Measurements from ENCODE around the gene TMEM59L.

Gene TMEM59L

DNA sequence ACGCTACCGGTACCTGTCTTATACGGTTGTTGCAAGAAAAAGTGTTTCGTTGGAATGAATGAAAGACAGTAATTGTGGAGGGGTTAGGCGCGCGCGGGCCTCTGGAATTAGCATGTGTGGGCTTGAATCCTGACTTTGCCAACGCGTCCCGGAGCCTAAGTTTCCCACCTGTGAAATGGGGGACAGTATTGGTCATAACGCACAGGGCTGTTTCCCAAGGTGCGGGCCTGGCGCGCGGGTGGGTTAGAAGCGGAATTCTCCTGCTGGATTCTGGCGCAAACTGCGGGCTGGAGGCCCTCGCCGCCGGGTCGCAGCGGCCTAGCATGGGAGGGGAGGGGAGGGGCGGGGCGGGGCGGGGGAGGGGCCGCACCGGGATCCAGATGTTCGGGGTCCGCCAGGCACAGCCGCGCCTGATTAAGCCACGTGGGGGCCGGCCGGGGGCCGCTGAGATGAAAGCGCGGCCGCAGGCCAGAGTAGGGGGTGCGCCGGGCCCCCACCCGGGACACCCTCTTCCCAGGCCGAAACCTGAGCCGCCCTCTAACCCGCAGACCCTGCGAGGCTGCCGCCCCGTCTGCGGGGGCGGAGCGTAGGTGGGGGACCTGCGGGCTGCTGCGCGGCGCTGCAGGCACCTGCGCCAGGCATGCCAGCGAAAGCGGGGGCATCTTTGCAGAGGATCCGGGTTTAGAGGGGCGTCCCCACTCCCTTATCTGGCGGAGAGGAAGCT lies 1.2 kb upstream of the TMEM59L start:
- Histone ChIP-seq H3K4me1 (ENCODE audit: control insufficient read depth, insufficient read depth, low read length) (peaks cover 53% of the 10 kb centered on the region), H3K27ac (ENCODE audit: low read depth, low read length) (no peak overlapping the region), H3K9me3 (ENCODE audit: control insufficient read depth, insufficient read depth, low read depth, low read length) (no peaks in the 10 kb centered on the region), H3K36me3 (ENCODE audit: control insufficient read depth, insufficient read depth, low read length) (no peaks in the 10 kb centered on the region), H3K9ac (ENCODE audit: low read length) (no peak overlapping the region), H3K4me3 (ENCODE audit: low read depth, low read length) (peak overlapping the region; percentile 69), H3K27me3 (ENCODE audit: control insufficient read depth, insufficient read depth, low read length) (peaks cover 96% of the 10 kb centered on the region)

- Histone ChIP-seq H3K27ac (ENCODE audit: low read depth, low read length) (no peak overlapping the region), H3K4me1 (ENCODE audit: control insufficient read depth, insufficient read depth, low read length) (peaks cover 53% of the 10 kb centered on the region), H3K36me3 (ENCODE audit: control insufficient read depth, insufficient read depth, low read length) (no peaks in the 10 kb centered on the region), H3K27me3 (ENCODE audit: control insufficient read depth, insufficient read depth, low read length) (peaks cover 98% of the 10 kb centered on the region), H3K9me3 (ENCODE audit: control insufficient read depth, insufficient read depth, low read depth, low read length) (no peaks in the 10 kb centered on the region), H3K4me3 (ENCODE audit: low read depth, low read length) (peak overlapping the region; percentile 69), H3K9ac (ENCODE audit: low read length) (no peak overlapping the region)
These were observed 459 bp upstream of the TMEM59L start for GRCh38 chr19:18612051-18612771.

GRCh38 chr19:18613589-18614234 lies 1.0 kb downstream of the TMEM59L start:
- no peak overlapping the region for H3K27ac ChIP-seq (ENCODE audit: low read depth, low read length)
- H3K4me3 ChIP-seq (ENCODE audit: low read depth, low read length), result peak overlapping the region; percentile 69
- H3K27me3 ChIP-seq (ENCODE audit: control insufficient read depth, insufficient read depth, low read length), result peaks cover 91% of the 10 kb centered on the region
- H3K9ac ChIP-seq (ENCODE audit: low read length), result no peak overlapping the region
- no peaks in the 10 kb centered on the region for H3K9me3 ChIP-seq (ENCODE audit: control insufficient read depth, insufficient read depth, low read depth, low read length)
- no peaks in the 10 kb centered on the region for H3K36me3 ChIP-seq (ENCODE audit: control insufficient read depth, insufficient read depth, low read length)
- H3K4me1 ChIP-seq (ENCODE audit: control insufficient read depth, insufficient read depth, low read length), result peaks cover 40% of the 10 kb centered on the region

GRCh38 chr19:18616023-18616422 lies 3.4 kb downstream of the TMEM59L start:
- Histone ChIP-seq H3K27ac (ENCODE audit: low read depth, low read length) (no peak overlapping the region), H3K9ac (ENCODE audit: low read length) (no peak overlapping the region), H3K9me3 (ENCODE audit: control insufficient read depth, insufficient read depth, low read depth, low read length) (no peaks in the 10 kb centered on the region), H3K27me3 (ENCODE audit: control insufficient read depth, insufficient read depth, low read length) (peaks cover 69% of the 10 kb centered on the region), H3K36me3 (ENCODE audit: control insufficient read depth, insufficient read depth, low read length) (no peaks in the 10 kb centered on the region), H3K4me3 (ENCODE audit: low read depth, low read length) (no peak overlapping the region), H3K4me1 (ENCODE audit: control insufficient read depth, insufficient read depth, low read length) (peaks cover 22% of the 10 kb centered on the region)

DNA sequence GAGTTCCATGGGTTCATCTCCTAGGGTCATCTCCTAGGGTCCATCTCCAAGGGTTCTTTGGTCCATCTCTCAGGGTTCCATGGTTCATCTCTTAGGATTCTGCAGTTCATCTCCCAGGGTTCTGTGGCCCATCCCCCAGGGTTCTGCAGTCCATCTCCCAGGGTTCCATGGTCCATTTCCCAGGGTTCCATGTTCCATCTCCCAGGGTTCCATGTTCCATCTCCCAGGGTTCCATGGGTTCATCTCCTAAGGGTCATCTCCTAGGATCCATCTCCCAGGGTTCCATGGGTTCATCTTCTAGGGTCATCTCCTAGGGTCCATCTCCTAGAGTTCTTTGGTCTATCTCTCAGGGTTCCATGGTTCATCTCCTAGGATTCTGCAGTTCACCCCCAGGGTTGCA lies 4.9 kb downstream of the TMEM59L start:
- Histone ChIP-seq H3K4me3 (ENCODE audit: low read depth, low read length) (no peak overlapping the region), H3K27me3 (ENCODE audit: control insufficient read depth, insufficient read depth, low read length) (peaks cover 54% of the 10 kb centered on the region), H3K9me3 (ENCODE audit: control insufficient read depth, insufficient read depth, low read depth, low read length) (no peaks in the 10 kb centered on the region)

GRCh38 chr19:18618236-18618635 lies 5.6 kb downstream of the TMEM59L start:
- Histone ChIP-seq H3K4me3 (ENCODE audit: low read depth, low read length) (no peak overlapping the region), H3K4me1 (ENCODE audit: control insufficient read depth, insufficient read depth, low read length) (peaks cover 10% of the 10 kb centered on the region), H3K9ac (ENCODE audit: low read length) (no peak overlapping the region), H3K27me3 (ENCODE audit: control insufficient read depth, insufficient read depth, low read length) (peaks cover 47% of the 10 kb centered on the region), H3K27ac (ENCODE audit: low read depth, low read length) (no peak overlapping the region), H3K9me3 (ENCODE audit: control insufficient read depth, insufficient read depth, low read depth, low read length) (no peaks in the 10 kb centered on the region), H3K36me3 (ENCODE audit: control insufficient read depth, insufficient read depth, low read length) (no peaks in the 10 kb centered on the region)

More for the DNA sequence above, 4.9 kb downstream of the TMEM59L start:
- H3K4me1 ChIP-seq (ENCODE audit: control insufficient read depth, insufficient read depth, low read length), result peaks cover 11% of the 10 kb centered on the region
- no peak overlapping the region for H3K9ac ChIP-seq (ENCODE audit: low read length)
- H3K27ac ChIP-seq (ENCODE audit: low read depth, low read length), result no peak overlapping the region
- H3K36me3 ChIP-seq (ENCODE audit: control insufficient read depth, insufficient read depth, low read length), result no peaks in the 10 kb centered on the region

DNA sequence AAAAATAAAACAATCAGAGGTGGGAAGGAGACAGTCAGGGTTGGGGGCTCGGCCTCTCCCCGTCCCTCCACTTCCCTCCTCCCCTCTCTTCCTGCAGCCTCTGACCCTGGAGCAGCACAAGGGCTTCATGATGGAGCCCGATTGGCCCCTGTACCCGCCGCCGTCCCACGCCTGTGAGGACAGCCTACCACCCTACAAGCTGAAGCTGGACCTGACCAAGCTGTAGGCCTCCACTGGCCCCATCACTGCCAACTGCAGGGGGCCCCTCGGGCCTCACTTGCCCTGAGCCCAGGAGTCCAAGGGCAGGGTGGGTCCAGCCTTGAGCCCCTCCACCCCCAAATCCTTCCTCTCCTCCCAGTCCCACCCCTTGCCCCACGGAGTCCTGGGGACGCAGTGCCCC lies 7.6 kb downstream of the TMEM59L start:
- H3K27ac ChIP-seq (ENCODE audit: low read depth, low read length), result no peak overlapping the region
- peaks cover 26% of the 10 kb centered on the region for H3K27me3 ChIP-seq (ENCODE audit: control insufficient read depth, insufficient read depth, low read length)
- H3K9me3 ChIP-seq (ENCODE audit: control insufficient read depth, insufficient read depth, low read depth, low read length), result no peaks in the 10 kb centered on the region
- H3K4me1 ChIP-seq (ENCODE audit: control insufficient read depth, insufficient read depth, low read length), result no peaks in the 10 kb centered on the region
- H3K4me3 ChIP-seq (ENCODE audit: low read depth, low read length), result no peak overlapping the region
- H3K9ac ChIP-seq (ENCODE audit: low read length), result no peak overlapping the region
- H3K36me3 ChIP-seq (ENCODE audit: control insufficient read depth, insufficient read depth, low read length), result no peaks in the 10 kb centered on the region

- Histone ChIP-seq H3K27ac (ENCODE audit: low read depth, low read length) (no peak overlapping the region), H3K4me1 (ENCODE audit: control insufficient read depth, insufficient read depth, low read length) (no peaks in the 10 kb centered on the region), H3K9ac (ENCODE audit: low read length) (no peak overlapping the region), H3K27me3 (ENCODE audit: control insufficient read depth, insufficient read depth, low read length) (peaks cover 20% of the 10 kb centered on the region), H3K9me3 (ENCODE audit: control insufficient read depth, insufficient read depth, low read depth, low read length) (no peaks in the 10 kb centered on the region), H3K4me3 (ENCODE audit: low read depth, low read length) (no peak overlapping the region), H3K36me3 (ENCODE audit: control insufficient read depth, insufficient read depth, low read length) (no peaks in the 10 kb centered on the region)
These were observed 8.2 kb downstream of the TMEM59L start for GRCh38 chr19:18620902-18621301.

DNA sequence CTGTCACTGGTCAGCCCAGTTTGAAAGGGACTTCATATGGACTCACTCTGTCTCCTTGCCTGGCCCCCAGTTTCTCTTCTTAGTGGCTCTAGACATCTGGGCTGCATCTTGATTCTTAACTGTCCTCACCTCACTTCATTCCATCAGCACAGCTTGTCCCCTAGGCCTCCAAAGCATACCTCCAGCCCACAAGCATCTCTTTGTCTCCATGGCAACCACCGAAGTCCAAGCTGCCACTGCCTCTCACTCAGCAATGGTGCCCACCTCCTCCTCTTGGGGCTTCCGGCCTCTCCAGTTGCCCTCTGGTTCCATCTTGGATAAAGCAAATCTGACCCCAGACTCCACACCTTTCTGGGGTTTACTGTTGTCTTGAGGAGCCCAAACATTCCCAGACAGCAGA lies 14.2 kb downstream of the TMEM59L start:
- no peak overlapping the region for H3K4me3 ChIP-seq (ENCODE audit: low read depth, low read length)
- no peak overlapping the region for H3K9ac ChIP-seq (ENCODE audit: low read length)
- no peaks in the 10 kb centered on the region for H3K9me3 ChIP-seq (ENCODE audit: control insufficient read depth, insufficient read depth, low read depth, low read length)
- no peak overlapping the region for H3K27ac ChIP-seq (ENCODE audit: low read depth, low read length)
- H3K27me3 ChIP-seq (ENCODE audit: control insufficient read depth, insufficient read depth, low read length), result peaks cover 7% of the 10 kb centered on the region; the same call in 1 of the 2 replicates
- no peaks in the 10 kb centered on the region for H3K4me1 ChIP-seq (ENCODE audit: control insufficient read depth, insufficient read depth, low read length)
- H3K36me3 ChIP-seq (ENCODE audit: control insufficient read depth, insufficient read depth, low read length), result no peaks in the 10 kb centered on the region

GRCh38 chr19:18629166-18630088 lies 16.8 kb downstream of the TMEM59L start:
- Histone ChIP-seq H3K4me3 (ENCODE audit: low read depth, low read length) (no peak overlapping the region), H3K9me3 (ENCODE audit: control insufficient read depth, insufficient read depth, low read depth, low read length) (no peaks in the 10 kb centered on the region), H3K4me1 (ENCODE audit: control insufficient read depth, insufficient read depth, low read length) (no peaks in the 10 kb centered on the region), H3K27me3 (ENCODE audit: control insufficient read depth, insufficient read depth, low read length) (peaks cover 7% of the 10 kb centered on the region; the same call in 1 of the 2 replicates), H3K36me3 (ENCODE audit: control insufficient read depth, insufficient read depth, low read length) (no peaks in the 10 kb centered on the region), H3K27ac (ENCODE audit: low read depth, low read length) (no peak overlapping the region), H3K9ac (ENCODE audit: low read length) (no peak overlapping the region)
